HG03439 (cell line): Measurements from ENCODE around the gene MUC20.
"Not testable (repeated sequence)": the region's sequence is repeated elsewhere in the genome, so short reads cannot be mapped to it uniquely, and the experiment has no call there.

Source experiments
- ATAC-seq: cut with Tn5 transposase; IDR thresholded peaks from one replicate; pipeline ENCODE4 v1.9.1; 2021; ENCODE audit warnings: mild to moderate bottlenecking, moderate library complexity; ENCODE audit not compliant: unreplicated experiment

MUC20 gene

DNA sequence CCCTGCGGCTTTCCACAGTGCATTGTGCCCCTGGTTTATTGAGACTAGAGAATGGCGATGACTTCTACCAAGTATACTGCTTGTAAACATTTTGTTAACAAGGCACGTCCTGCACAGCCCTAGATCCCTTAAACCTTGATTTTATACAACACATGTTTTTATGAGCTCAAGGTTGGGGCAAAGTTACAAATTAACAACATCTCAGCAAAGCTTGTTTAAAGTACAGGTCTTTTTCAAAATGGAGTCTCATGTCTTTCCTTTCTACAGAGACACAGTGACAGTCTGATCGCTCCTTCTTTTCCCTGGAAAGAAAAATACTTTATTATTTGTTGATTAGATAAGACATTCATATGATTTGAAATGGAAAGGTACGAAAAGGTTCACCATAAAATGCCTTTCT, 8.0 kb downstream of the MUC20 start:
- not testable (repeated sequence) for ATAC-seq

DNA sequence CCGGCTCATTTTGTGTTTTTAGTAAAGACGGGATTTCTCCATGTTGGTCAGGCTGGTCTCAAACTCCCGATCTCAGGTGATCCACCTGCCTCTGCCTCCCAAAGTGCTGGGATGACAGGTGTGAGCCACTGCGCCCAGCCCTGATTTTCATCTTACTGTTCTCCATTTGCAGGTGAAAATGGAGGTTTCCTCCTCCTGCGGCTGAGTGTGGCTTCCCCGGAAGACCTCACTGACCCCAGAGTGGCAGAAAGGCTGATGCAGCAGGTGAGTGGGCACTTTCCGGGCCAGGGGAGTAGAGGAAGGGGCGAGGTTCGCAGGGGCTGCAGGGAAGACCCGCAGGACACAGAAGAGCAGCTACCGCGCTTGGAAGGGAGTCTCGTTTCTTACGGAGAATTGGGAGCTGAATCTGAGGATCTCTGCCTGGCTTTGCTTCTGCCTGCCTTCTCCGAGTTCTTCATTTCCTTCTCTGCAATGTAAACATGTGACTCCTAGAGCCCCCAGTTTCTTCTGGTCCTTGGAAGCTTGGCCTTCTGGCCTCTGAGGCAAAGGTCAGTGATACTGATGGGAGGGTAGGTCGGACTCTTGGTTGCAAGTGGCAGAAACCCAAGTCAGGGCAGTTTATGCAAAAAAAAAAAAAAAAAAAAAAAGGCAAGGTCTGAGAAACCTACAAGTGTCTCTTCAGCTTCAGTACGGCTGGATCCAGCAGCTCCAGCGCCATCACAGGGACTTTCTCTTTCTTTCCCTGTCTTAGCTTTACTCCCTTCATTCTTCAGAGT, 8.9 kb downstream of the MUC20 start:
- no peak for ATAC-seq

DNA sequence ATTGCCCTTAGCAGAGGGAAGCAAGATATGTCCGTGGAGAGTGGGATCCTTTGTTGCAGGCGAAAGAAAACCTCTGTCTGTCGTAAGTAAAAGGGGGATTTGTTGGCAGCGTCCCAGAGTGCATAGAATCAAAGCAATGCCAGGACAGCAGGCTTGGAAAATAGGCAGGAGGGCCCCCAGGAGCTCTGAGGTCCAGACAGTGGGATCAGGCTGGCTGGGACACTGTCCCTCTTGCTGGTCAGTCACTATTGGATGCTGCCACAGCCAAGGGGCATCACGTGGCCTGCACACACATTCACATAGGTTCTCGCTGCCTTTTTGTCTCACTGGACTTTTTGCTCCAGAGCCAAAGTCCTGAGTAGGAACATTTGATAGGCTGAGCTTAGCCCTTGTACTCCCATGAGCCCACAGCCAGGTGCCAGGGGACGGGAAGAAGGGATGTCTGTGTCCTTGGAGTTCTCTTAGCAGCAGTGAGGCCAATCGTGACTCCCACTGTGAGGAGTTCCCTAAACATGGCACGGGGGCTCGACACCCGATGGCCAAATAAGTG, 10.7 kb downstream of the MUC20 start:
- no peak for ATAC-seq

- no peak for ATAC-seq
These were observed 12.2 kb downstream of the MUC20 start for GRCh38 chr3:195732940-195733339.

GRCh38 chr3:195735036-195735695, 14.4 kb downstream of the MUC20 start:
- ATAC-seq = no peak

DNA sequence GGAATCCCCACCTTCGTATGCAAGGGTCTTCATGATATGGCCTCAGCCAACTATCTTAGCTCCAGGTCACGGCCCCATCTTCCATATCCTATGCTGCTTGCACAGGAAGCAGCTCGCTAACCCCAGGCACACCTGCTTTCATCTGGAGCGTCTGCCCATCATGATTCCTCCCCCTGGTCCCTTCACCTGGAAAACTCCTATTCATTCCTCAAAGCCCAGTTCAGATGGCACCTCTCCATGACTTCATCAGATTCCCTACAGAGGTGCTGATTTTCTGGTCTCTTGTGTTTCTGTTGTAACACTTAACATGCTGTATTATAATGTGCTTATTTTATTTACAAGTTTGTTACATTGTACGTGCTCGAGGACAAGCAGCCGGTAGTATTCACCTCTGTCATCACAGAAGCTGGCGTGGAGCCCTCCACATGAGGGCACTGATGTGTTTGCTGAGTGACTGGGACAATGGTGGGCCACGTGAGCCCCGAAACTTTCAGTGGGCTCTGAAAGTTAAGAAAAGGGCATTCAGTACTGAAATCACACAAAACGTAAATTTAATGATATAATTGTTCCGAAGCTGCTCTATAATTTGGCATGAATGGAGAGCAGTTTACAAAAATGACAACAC, 16.2 kb downstream of the MUC20 start:
- no peak for ATAC-seq

- not testable (repeated sequence) for ATAC-seq
These were observed 17.0 kb downstream of the MUC20 start for GRCh38 chr3:195737782-195738181.

DNA sequence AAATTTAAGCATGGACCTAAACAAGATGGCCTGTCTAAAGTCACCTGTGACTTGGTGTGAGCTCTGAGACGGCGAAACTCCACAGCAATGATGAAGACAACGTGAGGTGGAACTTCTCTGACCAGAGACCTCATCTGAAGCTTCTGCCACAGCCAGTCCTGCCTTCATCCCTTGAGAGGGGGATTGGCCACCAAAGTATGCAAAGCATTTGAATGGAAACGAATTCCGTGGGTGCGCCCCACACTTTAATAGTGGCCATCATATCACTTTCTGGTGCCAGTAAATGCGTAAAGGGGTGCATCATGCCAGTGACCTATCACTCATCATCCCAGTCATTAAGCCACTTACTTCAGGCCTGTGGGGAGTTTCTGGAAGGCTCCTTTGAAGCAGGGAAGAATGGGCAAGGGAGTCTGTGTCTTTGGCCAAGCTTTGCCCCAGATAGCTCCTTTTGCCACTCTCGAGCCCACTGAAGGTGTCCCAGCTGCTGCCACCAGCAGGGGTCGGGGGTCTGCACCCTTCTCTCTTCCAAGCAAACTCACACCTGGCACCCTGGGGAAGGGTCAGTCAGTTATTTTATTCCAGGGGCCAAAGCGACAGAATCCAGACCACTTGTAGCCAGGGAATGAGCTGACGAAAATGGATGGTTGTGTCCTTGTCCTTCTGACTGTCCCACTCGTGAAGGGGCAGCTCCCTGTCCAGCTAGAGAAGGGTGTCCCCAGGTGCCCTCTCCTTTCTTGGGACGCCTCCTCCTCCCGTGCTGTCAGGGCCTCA, 17.7 kb downstream of the MUC20 start:
- no peak for ATAC-seq

DNA sequence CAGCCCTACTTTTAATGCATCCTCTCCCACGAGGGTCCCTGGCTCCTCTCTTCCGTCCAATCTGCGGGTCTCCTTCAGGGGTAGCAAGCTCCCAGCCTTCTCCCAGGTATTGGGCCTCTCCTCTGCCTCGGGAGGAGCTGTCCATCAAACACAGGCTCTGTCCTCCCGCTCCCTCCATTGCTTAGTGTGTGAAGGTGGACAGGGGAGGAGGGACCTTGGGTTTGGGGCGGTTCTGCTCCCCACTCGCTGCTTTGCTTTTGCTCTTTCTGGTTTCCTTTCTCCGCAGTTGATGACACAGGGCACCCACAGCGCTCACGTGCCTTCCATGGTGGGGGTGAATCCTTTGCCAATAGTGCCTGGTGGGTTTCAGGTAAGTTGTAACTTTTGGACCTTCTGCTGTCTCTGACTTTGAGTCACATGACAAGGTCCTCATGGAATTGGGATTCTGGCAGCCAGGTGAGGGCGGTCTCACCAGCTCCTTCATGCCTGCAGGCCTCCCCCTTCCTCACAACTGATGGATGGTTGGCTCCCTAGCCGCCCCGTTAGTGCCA, 18.9 kb downstream of the MUC20 start:
- no peak for ATAC-seq

- no peak for ATAC-seq
These were observed 23.7 kb downstream of the MUC20 start for GRCh38 chr3:195744437-195744836.

- no peak for ATAC-seq
These were observed 25.6 kb downstream of the MUC20 start for GRCh38 chr3:195746346-195746745.

DNA sequence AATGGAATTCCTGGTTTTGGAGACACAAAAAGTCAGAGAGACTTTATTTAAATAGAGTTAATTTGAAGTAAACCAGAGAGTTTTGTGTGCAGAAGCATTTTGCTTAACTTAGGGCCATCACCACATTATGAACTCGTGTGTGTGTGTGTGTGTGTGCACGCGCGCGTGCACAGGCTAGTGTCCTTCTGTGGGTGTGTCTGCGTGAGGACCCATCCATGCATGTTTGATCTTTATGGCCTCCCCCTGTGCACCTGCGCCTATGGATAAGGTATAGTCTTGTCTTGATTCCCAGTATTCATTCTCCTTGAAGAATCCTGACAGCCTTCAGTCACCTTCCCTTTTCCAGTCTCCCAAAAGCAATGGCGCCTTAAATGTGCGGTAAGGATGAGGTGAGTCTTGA, 26.0 kb downstream of the MUC20 start:
- ATAC-seq = no peak

DNA sequence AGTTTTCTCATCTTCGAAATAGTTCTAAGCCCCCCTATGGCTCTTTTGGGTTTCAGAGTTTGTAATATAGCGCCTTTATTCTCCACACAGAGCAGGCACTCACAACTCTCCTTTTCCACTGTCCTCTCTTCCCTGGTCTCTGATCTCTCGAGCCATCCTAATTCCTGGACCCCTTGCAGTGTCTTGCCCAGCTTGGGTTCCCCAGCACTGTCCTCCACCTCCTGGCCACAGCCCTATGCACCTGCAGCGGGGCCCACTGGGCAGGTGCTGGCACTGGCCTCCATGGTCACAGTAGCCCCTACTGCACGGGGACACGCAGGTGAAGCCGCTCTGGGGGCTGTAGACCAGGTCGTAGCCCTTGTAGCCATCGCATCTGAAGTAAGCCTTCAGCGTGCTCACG, 27.9 kb downstream of the MUC20 start:
- no peak for ATAC-seq

DNA sequence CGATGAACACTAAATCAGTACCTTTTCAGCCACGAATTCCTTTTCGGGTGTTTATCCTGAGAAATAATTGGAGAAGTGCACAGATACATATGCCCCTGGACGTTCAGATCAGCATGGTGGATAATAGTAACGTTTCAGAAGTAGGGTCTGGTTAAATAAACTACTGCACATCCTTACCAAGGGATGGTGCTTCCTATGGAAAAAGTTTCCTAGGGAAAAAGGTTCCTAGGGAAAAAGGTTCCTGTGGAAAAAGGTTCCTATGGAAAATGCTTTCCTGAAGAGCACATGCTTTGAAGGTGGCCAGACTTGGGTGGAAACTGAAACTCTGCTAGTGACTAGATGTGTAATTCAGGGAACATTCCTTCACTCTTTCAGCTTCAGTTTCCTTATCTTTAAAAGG, 28.3 kb downstream of the MUC20 start:
- ATAC-seq = not testable (repeated sequence)

DNA sequence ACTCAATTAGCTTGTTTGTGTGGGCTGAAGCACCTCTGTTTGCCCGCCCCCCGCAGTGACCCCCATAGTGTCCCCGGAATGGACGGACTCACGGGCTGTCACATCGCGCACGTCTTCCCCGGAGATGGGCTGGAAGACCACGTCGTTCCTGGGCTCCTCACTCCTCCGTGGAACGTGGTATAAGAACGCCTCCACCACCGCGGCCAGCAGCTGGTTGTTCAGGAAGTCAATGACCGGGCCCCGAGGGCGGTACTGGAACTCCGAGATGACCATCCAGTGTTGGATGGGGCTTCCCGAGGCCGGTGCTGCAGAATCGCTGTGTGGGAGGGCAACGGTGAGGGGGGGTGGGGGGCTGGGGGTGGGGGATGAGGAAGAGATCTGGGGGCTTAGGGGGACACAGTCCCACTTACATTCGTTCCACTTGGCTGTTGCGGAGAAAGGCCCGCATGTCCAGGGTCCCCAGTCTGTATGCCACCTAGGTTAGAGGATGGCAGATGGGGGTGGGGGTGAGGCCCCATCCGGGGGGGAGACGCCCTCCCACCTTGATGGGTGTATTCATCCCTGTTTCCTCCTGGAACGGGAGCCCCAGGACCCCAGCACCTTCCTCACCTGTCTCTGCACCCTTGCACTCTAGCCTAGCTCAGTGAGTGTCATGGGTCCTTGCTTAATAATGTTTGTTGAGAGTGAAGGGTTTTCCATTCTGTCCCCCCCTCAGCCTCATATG, 30.2 kb downstream of the MUC20 start:
- ATAC-seq = no peak

- no peak for ATAC-seq
These were observed 30.8 kb downstream of the MUC20 start for GRCh38 chr3:195751560-195751959.

DNA sequence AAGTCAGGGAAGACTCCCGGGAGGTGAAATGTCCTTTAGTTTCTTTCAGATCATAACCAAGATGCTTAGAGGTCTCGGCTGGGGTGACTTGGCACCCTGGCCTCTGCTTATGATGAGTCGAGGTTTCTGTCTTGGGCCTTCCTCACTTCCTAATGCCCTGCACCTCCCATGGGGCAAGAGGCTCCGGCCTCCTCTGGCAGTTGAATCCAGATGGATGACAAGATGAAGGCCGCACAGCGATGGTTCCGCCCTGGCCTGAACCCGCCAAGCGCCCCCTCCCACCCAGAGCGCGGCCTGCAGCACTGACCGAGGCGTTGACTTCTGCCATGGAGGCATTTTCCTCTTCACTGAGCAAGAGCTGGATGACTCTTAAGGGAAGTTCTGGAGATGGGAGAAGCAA, 31.3 kb downstream of the MUC20 start:
- no peak for ATAC-seq

DNA sequence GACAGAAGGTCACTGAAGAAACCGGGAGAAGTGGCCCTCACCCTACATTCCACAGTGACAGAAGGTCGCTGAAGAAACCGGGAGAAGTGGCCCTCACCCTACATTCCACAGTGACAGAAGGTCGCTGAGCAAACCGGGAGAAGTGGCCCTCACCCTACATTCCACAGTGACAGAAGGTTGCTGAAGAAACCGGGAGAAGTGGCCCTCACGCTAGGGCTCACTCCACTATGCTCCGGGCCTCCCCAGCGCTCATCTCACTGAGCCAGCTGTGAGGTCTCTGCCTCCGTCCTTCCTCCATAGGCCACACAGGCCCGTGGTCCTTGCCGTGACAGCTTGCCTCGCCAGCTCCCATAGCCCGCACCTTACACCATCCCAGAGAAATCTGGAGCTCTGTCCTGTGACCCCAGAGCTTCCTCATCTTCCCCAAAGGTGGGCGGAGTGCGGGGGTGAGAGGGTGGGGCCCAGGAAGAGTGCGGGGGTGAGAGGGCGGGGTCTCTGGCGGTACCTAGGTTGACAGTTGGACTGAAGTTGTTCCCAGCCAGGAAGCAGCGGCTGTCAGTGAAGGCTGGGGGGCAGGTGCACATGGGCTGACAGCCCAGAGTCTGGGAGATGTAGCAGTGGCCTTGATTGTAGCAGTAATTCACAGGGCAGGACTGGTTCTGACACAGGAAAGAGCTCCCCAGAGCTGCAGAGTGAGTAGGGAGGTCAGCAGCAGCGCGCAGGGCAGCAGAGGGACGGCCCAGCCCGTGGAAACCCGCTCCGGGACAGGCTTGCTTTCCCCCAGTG, 32.0 kb downstream of the MUC20 start:
- ATAC-seq = no peak

DNA sequence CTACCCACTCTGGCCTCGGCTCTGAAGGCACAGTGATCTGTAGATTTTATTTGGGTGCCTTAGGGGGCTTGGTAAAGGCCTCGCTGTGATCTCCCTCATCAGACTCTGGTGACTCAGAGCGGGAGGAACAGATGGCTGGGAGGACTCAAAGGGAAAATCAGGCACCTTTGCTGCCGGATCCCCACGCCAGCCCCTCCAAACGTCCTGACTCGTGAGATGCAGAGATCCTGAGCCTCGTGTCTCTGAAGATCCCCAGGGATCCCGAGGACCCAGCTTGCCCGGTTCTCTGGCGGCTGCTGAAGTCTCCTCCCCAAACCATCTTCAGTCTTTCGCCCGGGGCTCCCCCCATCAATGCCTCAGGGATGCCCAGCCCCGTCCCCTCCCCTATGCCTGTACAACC, 32.8 kb downstream of the MUC20 start:
- ATAC-seq = no peak
